Globus pallidus (tissue), 1 donor: Measurements from ENCODE around the gene GALNT9.
A peak's percentile ranks its signal among the peaks of the same experiment; 100 is the strongest.
"Not testable (repeated sequence)": the region's sequence is repeated elsewhere in the genome, so short reads cannot be mapped to it uniquely, and the experiment has no call there.

Experiments used
- DNase-seq: peaks from one replicate; pipeline ENCODE4 v3.0.0-alpha.2; 2015; ENCODE audit warnings: low spot score

Gene GALNT9

GRCh38 chr12:132230381-132230780 is 99.0 kb downstream of the GALNT9 start:
- no peak for DNase-seq

GRCh38 chr12:132229926-132230325 is 99.5 kb downstream of the GALNT9 start:
- DNase-seq, result no peak

GRCh38 chr12:132229193-132229760 is 100.1 kb downstream of the GALNT9 start:
- no peak for DNase-seq

GRCh38 chr12:132228476-132229192 is 100.8 kb downstream of the GALNT9 start:
- DNase-seq, result no peak

- no peak for DNase-seq
Observed at GRCh38 chr12:132227782-132228475, 101.5 kb downstream of the GALNT9 start.

- DNase-seq, result no peak
Observed at GRCh38 chr12:132227118-132227517, 102.3 kb downstream of the GALNT9 start.

- no peak for DNase-seq
Observed at GRCh38 chr12:132226604-132227003, 102.8 kb downstream of the GALNT9 start.

- no peak for DNase-seq
Observed at GRCh38 chr12:132225214-132225613, 104.2 kb downstream of the GALNT9 start.

GRCh38 chr12:132224484-132224883 is 104.9 kb downstream of the GALNT9 start:
- DNase-seq, result no peak

GRCh38 chr12:132222808-132223173 is 106.6 kb downstream of the GALNT9 start:
- DNase-seq, result no peak

GRCh38 chr12:132222096-132222807 is 107.1 kb downstream of the GALNT9 start:
- no peak for DNase-seq

GRCh38 chr12:132219761-132220160 is 109.6 kb downstream of the GALNT9 start:
- DNase-seq, result not testable (repeated sequence)

GRCh38 chr12:132219323-132219722 is 110.1 kb downstream of the GALNT9 start:
- DNase-seq, result no peak

GRCh38 chr12:132218915-132219314 is 110.5 kb downstream of the GALNT9 start:
- no peak for DNase-seq

- no peak for DNase-seq
Observed at GRCh38 chr12:132218527-132218875, 110.9 kb downstream of the GALNT9 start.

GRCh38 chr12:132217800-132218526 is 111.4 kb downstream of the GALNT9 start:
- DNase-seq, result no peak

GRCh38 chr12:132217371-132217770 is 112.0 kb downstream of the GALNT9 start:
- DNase-seq, result no peak

GRCh38 chr12:132216354-132216987 is 112.9 kb downstream of the GALNT9 start:
- peak; percentile 48 for DNase-seq

GRCh38 chr12:132215299-132215989 is 113.9 kb downstream of the GALNT9 start:
- no peak for DNase-seq

GRCh38 chr12:132214891-132215290 is 114.5 kb downstream of the GALNT9 start:
- DNase-seq, result no peak

GRCh38 chr12:132214161-132214476 is 115.3 kb downstream of the GALNT9 start:
- DNase-seq, result no peak
